Epithelial cell of proximal tubule (primary cell): ENCODE data around the gene FAM131B. TPM values are rescaled to one million over a fixed set of nuclear protein-coding genes. Genes with fewer than 3 reads are reported as not detected.

Source experiments
- DNase-seq: peaks from one replicate; pipeline ENCODE4 v3.0.0-alpha.2; 2011; ENCODE audit warnings: low read depth
- H3K4me3 ChIP-seq: 2 replicates; pipeline ENCODE4 v1.5.1; 2011; ENCODE audit warnings: low read depth, mild to moderate bottlenecking, low read length
- CTCF ChIP-seq: conservative IDR thresholded peaks from 2 replicates; pipeline ENCODE4 v1.5.1; 2012; ENCODE audit warnings: low read depth, mild to moderate bottlenecking, low read length
- total RNA-seq: library from RNA; depleted of rRNA; stranded (reverse); fragments of >200 nt; gene quantifications from 2 replicates; pipeline ENCODE4 v1.2.3, GENCODE V29; 2015

FAM131B gene
- total RNA-seq, 1 donor from 2014 or later = 1.5 TPM

- DNase-seq = no peak
- TF ChIP-seq CTCF = no peak
These were observed 7.5 kb downstream of the FAM131B start for GRCh38 chr7:143354965-143355364.

GRCh38 chr7:143354376-143354775 lies 8.1 kb downstream of the FAM131B start:
- H3K4me3 ChIP-seq = no peak overlapping the region
- DNase-seq = no peak
- TF ChIP-seq CTCF = no peak

More at GRCh38 chr7:143354965-143355364, 7.5 kb downstream of the FAM131B start:
- no peak overlapping the region for H3K4me3 ChIP-seq

- no peak for DNase-seq
- H3K4me3 ChIP-seq = no peak overlapping the region
- TF ChIP-seq CTCF = no peak
These were observed 9.9 kb downstream of the FAM131B start for GRCh38 chr7:143352531-143353002.

- no peak overlapping the region for H3K4me3 ChIP-seq
- no peak for DNase-seq
- TF ChIP-seq CTCF = no peak
These were observed 10.9 kb downstream of the FAM131B start for GRCh38 chr7:143351574-143351973.

GRCh38 chr7:143351060-143351459 lies 11.5 kb downstream of the FAM131B start:
- DNase-seq = no peak
- TF ChIP-seq CTCF = no peak

GRCh38 chr7:143347950-143348349 lies 14.6 kb downstream of the FAM131B start:
- no peak for DNase-seq
- TF ChIP-seq CTCF = no peak
- no peak overlapping the region for H3K4me3 ChIP-seq

More at GRCh38 chr7:143351060-143351459, 11.5 kb downstream of the FAM131B start:
- no peak overlapping the region for H3K4me3 ChIP-seq

GRCh38 chr7:143346018-143346417 lies 16.5 kb downstream of the FAM131B start:
- H3K4me3 ChIP-seq = no peak overlapping the region
- no peak for TF ChIP-seq CTCF
- no peak for DNase-seq
